ENCODE results near the gene NPAS2. TPM values are rescaled to one million over a fixed set of nuclear protein-coding genes. Genes with fewer than 3 reads are reported as not detected.

Gene NPAS2
- total and polyA plus RNA-seq, 2 of the 8 experiments (the other 6 are each of a cell fraction or from before 2014, with no cell fraction given) = 1.8 to 1.9 TPM

DNA sequence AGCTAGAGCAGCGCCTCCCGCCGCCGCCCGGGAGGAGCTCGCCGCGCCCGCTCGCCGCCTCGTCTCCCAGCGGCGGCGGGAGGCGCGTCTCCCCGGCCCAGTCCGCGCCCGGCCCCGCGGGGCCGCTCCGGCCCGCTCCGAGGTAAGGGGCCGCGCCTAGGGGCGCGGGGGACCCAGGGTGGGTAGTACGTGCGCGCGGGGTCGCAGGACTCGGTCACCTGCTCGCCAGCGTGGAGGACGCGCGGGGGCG is 259 bp downstream of the NPAS2 start (continued):
- peak; percentile 22; the same call in 1 of the 2 replicates for TF ChIP-seq RBBP5 (IDR thresholded peaks at IDR 0.05; ENCODE audit: borderline replicate concordance, low read depth, low read length)
- TF ChIP-seq, protein P1, sequence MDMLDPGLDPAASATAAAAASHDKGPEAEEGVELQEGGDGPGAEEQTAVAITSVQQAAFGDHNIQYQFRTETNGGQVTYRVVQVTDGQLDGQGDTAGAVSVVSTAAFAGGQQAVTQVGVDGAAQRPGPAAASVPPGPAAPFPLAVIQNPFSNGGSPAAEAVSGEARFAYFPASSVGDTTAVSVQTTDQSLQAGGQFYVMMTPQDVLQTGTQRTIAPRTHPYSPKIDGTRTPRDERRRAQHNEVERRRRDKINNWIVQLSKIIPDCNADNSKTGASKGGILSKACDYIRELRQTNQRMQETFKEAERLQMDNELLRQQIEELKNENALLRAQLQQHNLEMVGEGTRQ (IDR thresholded peaks at IDR 0.05; ENCODE audit: low read length) = no peak
- TF ChIP-seq BACH1 (IDR thresholded peaks at IDR 0.05; ENCODE audit: low read length) = no peak
- TF ChIP-seq POLR2A (IDR thresholded peaks at IDR 0.05; ENCODE audit: control extremely low read depth in 1 of 2, low read depth in 2 of 2, low read length in 2 of 2) = no peak

All from H1 (cell line).